HG03558 (cell line): ENCODE data around the gene CCN6.

ENCODE experiments used
- ATAC-seq: cut with Tn5 transposase; IDR thresholded peaks from one replicate; pipeline ENCODE4 v1.9.1; 2021; ENCODE audit warnings: moderate number of reproducible peaks; ENCODE audit not compliant: unreplicated experiment; ENCODE audit errors: extremely low read depth

CCN6 gene

GRCh38 chr6:112054001-112054400, at the start of gene CCN6:
CCN6 (plus strand) TSS chr6:112054104; CDS start chr6:112054358, 254 bp downstream.
- no peak for ATAC-seq

GRCh38 chr6:112004201-112005012, 49.5 kb upstream of the CCN6 start:
- no peak for ATAC-seq

GRCh38 chr6:112005013-112005371, 48.9 kb upstream of the CCN6 start:
- ATAC-seq = no peak

GRCh38 chr6:112007254-112007653, 46.6 kb upstream of the CCN6 start:
- no peak for ATAC-seq

GRCh38 chr6:112007805-112008204, 46.1 kb upstream of the CCN6 start:
- no peak for ATAC-seq

- no peak for ATAC-seq
Measured at GRCh38 chr6:112008482-112008881, 45.4 kb upstream of the CCN6 start.

- ATAC-seq = no peak
Measured at GRCh38 chr6:112010328-112010727, 43.6 kb upstream of the CCN6 start.

GRCh38 chr6:112013051-112013450, 40.9 kb upstream of the CCN6 start:
- ATAC-seq = no peak

- ATAC-seq = no peak
Measured at GRCh38 chr6:112014483-112014882, 39.4 kb upstream of the CCN6 start.

- no peak for ATAC-seq
Measured at GRCh38 chr6:112015725-112016124, 38.2 kb upstream of the CCN6 start.

GRCh38 chr6:112016320-112016719, 37.6 kb upstream of the CCN6 start:
- no peak for ATAC-seq

- no peak for ATAC-seq
Measured at GRCh38 chr6:112017169-112017568, 36.7 kb upstream of the CCN6 start.

- no peak for ATAC-seq
Measured at GRCh38 chr6:112017760-112018537, 36.0 kb upstream of the CCN6 start.

GRCh38 chr6:112018619-112019416, 35.1 kb upstream of the CCN6 start:
- no peak for ATAC-seq

GRCh38 chr6:112019589-112019988, 34.3 kb upstream of the CCN6 start:
- no peak for ATAC-seq

GRCh38 chr6:112021691-112022310, 32.1 kb upstream of the CCN6 start:
- ATAC-seq = no peak

GRCh38 chr6:112022749-112023148, 31.2 kb upstream of the CCN6 start:
- ATAC-seq = no peak

- no peak for ATAC-seq
Measured at GRCh38 chr6:112024464-112024863, 29.4 kb upstream of the CCN6 start.

GRCh38 chr6:112026933-112027332, 27.0 kb upstream of the CCN6 start:
- ATAC-seq = no peak

- no peak for ATAC-seq
Measured at GRCh38 chr6:112027942-112028674, 25.8 kb upstream of the CCN6 start.
